Measurements from ENCODE around the gene MTR.

GRCh38 chr1:236950365-236950764, 155.3 kb downstream of the MTR start:
- no peak for TF ChIP-seq CTCF (IDR thresholded peaks at IDR 0.05)
- TF ChIP-seq TP53 (CRISPR knock-in tag; IDR thresholded peaks at IDR 0.05), result no peak
- TF ChIP-seq MAFK (IDR thresholded peaks at IDR 0.05; ENCODE audit: partially characterized antibody), result no peak
